Ishikawa (cell line): Measurements from ENCODE around the gene JARID2.

Source experiments
- CEBPB ChIP-seq: IDR thresholded peaks from 2 replicates; pipeline ENCODE4 v1.6.1; 2012
- CREB1 ChIP-seq: IDR thresholded peaks from 2 replicates; pipeline ENCODE4 v1.6.1; 2012; ENCODE audit warnings: low read depth
- EGR1 ChIP-seq: IDR thresholded peaks from 2 replicates; pipeline ENCODE4 v1.6.1; 2012
- EP300 ChIP-seq: IDR thresholded peaks from 2 replicates; pipeline ENCODE4 v1.6.1; 2012; ENCODE audit warnings: borderline replicate concordance
- FOXM1 ChIP-seq: IDR thresholded peaks from 2 replicates; pipeline ENCODE4 v1.6.1; 2012; ENCODE audit warnings: low read depth, borderline replicate concordance
- NFIC ChIP-seq: IDR thresholded peaks from 2 replicates; pipeline ENCODE4 v1.6.1; 2012
- RAD21 ChIP-seq: IDR thresholded peaks from 2 replicates; pipeline ENCODE4 v1.6.1; 2012; ENCODE audit warnings: low read depth
- TAF1 ChIP-seq: IDR thresholded peaks from 2 replicates; pipeline ENCODE4 v1.6.1; 2012; ENCODE audit warnings: low read depth, mild to moderate bottlenecking
- TCF12 ChIP-seq: IDR thresholded peaks from 2 replicates; pipeline ENCODE4 v1.6.1; 2012; ENCODE audit warnings: low read depth
- TEAD4 ChIP-seq: IDR thresholded peaks from 2 replicates; pipeline ENCODE4 v1.6.1; 2012
- YY1 ChIP-seq: IDR thresholded peaks from 2 replicates; pipeline ENCODE4 v1.6.1; 2012; ENCODE audit warnings: low read depth
- ZBTB7A ChIP-seq: IDR thresholded peaks from 2 replicates; pipeline ENCODE4 v1.6.1; 2012; ENCODE audit warnings: low read depth
- TF ChIP-seq, protein P1 (sequence below): IDR thresholded peaks from 2 replicates; pipeline ENCODE4 v1.6.1; 2012; ENCODE audit warnings: low read depth, mild to moderate bottlenecking
- TF ChIP-seq, protein P2 (sequence below): IDR thresholded peaks from 2 replicates; pipeline ENCODE4 v1.6.1; 2012
- TF ChIP-seq, protein P3 (sequence below): IDR thresholded peaks from 2 replicates; pipeline ENCODE4 v1.6.1; 2012

JARID2 gene

DNA sequence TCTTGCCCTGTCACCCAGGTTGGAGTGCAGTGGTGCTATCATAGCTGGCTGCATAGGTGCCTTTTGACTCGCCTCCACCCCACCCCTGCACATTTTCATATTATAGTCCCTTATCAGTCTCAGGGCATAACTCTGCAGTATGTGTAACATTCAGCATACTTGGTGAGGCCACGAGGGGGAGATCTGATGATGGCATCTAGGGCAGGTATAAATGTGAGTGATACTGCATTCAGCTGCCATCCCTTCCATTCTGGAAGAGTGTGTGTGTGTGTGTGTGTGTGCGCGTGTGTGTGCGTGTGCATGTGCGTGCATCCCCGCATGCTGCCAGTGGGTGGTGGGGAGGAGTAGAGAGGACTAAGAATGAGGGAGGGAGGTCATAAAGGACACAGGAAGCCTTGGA is 81.4 kb downstream of the JARID2 start:
- no peak for TF ChIP-seq NFIC
- TF ChIP-seq EGR1 = no peak
- TF ChIP-seq, protein P1, sequence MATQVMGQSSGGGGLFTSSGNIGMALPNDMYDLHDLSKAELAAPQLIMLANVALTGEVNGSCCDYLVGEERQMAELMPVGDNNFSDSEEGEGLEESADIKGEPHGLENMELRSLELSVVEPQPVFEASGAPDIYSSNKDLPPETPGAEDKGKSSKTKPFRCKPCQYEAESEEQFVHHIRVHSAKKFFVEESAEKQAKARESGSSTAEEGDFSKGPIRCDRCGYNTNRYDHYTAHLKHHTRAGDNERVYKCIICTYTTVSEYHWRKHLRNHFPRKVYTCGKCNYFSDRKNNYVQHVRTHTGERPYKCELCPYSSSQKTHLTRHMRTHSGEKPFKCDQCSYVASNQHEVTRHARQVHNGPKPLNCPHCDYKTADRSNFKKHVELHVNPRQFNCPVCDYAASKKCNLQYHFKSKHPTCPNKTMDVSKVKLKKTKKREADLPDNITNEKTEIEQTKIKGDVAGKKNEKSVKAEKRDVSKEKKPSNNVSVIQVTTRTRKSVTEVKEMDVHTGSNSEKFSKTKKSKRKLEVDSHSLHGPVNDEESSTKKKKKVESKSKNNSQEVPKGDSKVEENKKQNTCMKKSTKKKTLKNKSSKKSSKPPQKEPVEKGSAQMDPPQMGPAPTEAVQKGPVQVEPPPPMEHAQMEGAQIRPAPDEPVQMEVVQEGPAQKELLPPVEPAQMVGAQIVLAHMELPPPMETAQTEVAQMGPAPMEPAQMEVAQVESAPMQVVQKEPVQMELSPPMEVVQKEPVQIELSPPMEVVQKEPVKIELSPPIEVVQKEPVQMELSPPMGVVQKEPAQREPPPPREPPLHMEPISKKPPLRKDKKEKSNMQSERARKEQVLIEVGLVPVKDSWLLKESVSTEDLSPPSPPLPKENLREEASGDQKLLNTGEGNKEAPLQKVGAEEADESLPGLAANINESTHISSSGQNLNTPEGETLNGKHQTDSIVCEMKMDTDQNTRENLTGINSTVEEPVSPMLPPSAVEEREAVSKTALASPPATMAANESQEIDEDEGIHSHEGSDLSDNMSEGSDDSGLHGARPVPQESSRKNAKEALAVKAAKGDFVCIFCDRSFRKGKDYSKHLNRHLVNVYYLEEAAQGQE = no peak
- TF ChIP-seq TAF1 = no peak
- TF ChIP-seq YY1 = no peak
- no peak for TF ChIP-seq CREB1
- no peak for TF ChIP-seq ZBTB7A

DNA sequence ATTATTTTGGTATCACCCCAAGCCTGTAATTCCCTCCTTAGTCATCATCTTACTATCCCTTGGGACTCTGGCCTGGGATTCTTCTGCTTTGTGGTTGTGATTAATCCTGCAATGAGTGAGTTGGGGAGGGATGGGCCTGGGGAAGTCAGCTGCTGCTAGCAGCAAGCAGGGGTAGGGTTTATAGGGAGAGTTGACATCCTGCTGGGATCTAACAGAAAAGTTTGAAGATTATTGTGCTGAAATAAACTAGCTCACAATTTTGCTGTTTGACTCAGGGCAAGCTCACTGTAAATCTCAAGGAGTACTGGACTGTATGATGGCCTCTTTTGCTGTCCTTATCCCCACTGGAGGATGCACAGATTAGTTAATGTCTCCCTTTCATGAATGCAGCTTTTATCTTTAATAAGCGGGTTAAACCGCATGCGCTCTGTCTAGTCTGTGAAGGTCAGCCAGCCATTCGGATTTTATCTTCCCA is 83.4 kb downstream of the JARID2 start:
- TF ChIP-seq CREB1 = no peak
- TF ChIP-seq, protein P2, sequence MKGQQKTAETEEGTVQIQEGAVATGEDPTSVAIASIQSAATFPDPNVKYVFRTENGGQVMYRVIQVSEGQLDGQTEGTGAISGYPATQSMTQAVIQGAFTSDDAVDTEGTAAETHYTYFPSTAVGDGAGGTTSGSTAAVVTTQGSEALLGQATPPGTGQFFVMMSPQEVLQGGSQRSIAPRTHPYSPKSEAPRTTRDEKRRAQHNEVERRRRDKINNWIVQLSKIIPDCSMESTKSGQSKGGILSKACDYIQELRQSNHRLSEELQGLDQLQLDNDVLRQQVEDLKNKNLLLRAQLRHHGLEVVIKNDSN = no peak
- TF ChIP-seq, protein P3, sequence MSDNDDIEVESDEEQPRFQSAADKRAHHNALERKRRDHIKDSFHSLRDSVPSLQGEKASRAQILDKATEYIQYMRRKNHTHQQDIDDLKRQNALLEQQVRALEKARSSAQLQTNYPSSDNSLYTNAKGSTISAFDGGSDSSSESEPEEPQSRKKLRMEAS = no peak
- TF ChIP-seq, protein P1 = no peak
- no peak for TF ChIP-seq NFIC
- TF ChIP-seq YY1 = no peak
- TF ChIP-seq EP300 = no peak
- TF ChIP-seq TAF1 = no peak
- TF ChIP-seq RAD21 = no peak
- no peak for TF ChIP-seq EGR1
- no peak for TF ChIP-seq CEBPB
- TF ChIP-seq TCF12 = no peak
- TF ChIP-seq TEAD4 = no peak
- TF ChIP-seq ZBTB7A = no peak
- TF ChIP-seq FOXM1 = no peak

DNA sequence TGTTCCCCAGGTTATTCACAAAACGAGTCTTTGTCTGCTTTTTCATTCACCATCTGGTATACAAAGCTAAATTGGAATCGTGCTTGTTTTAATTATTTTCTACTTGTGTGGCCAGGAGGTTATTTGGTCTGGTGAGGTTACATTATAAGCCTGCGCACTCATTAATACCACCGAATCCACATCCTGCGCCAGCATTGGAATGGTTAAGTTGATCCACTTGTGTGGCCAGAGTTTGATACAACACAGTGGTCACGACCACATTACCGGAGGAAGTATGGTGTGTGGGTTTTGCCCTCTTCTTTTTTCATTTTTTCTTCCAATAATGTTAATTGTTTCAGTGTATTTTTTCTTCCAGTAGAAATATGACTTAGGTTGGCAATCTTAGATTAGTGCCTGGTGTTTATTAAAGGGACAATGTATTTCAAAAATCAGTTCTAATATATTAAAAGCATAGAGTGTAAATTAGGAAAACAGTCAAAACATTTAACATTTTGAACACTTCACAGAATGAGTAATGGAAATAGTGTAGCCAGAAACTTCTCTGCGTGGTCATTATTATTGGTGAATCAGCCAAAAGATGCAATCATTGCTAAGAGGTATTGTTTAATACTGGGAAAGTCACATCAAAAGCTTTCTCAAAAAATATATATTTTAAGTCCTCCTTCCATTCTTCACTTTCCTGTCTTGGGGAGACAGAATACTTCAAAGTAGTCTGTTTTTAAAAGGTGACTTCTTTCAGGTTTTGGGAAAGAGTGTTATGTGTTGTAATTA is 84.5 kb downstream of the JARID2 start:
- TF ChIP-seq FOXM1 (no peak), EP300 (no peak), TAF1 (no peak), YY1 (no peak)

DNA sequence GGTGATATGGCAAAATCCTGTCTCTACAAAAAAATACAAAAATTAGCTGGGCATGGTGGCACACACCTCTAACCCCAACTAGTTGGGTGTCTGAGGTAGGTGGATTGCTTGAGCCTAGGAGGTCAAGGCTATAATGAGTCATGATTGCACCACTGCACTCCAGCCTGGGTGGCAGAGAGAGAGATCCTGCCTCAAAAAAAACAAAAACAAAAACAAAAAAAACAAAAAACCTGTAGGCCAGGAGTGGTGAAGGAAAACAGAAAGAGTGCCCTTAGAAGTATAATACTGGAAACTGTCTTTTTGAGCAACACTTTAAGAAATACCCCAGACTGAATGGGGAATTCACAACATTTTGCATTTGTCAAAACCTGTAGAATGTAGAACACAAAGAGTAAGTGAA is 85.3 kb downstream of the JARID2 start:
- TF ChIP-seq, protein P1 = no peak
- TF ChIP-seq NFIC (no peak), EGR1 (no peak), TEAD4 (no peak), TCF12 (no peak), FOXM1 (no peak), CREB1 (no peak), TAF1 (no peak), EP300 (no peak), CEBPB (no peak), YY1 (no peak), RAD21 (no peak), ZBTB7A (no peak)
- TF ChIP-seq, protein P2 = no peak
- TF ChIP-seq, protein P3 = no peak
